GM21619 (cell line): ENCODE data around the gene CSNK1G2.

Source experiments
- ATAC-seq: cut with Tn5 transposase; IDR thresholded peaks from one replicate; pipeline ENCODE4 v1.9.1; 2021; ENCODE audit not compliant: unreplicated experiment

CSNK1G2 gene

GRCh38 chr19:1962674-1963073 is 21.7 kb downstream of the CSNK1G2 start:
- no peak for ATAC-seq

GRCh38 chr19:1967087-1967608 is 26.2 kb downstream of the CSNK1G2 start:
- no peak for ATAC-seq

- ATAC-seq: no peak
Observed at GRCh38 chr19:1968279-1969175, 27.6 kb downstream of the CSNK1G2 start.

GRCh38 chr19:1969176-1970002 is 28.4 kb downstream of the CSNK1G2 start:
- no peak for ATAC-seq

GRCh38 chr19:1970003-1970805 is 29.2 kb downstream of the CSNK1G2 start:
- no peak for ATAC-seq

GRCh38 chr19:1970806-1971502 is 30.0 kb downstream of the CSNK1G2 start:
- no peak for ATAC-seq

- ATAC-seq: no peak
Observed at GRCh38 chr19:1974381-1975161, 33.6 kb downstream of the CSNK1G2 start.

- ATAC-seq: no peak
Observed at GRCh38 chr19:1975162-1975480, 34.1 kb downstream of the CSNK1G2 start.

- ATAC-seq: no peak
Observed at GRCh38 chr19:1977120-1977519, 36.1 kb downstream of the CSNK1G2 start.

GRCh38 chr19:1978346-1978894 is 37.4 kb downstream of the CSNK1G2 start:
- ATAC-seq: no peak

GRCh38 chr19:1979017-1979416 is 38.0 kb downstream of the CSNK1G2 start:
- no peak for ATAC-seq

- no peak for ATAC-seq
Observed at GRCh38 chr19:1979642-1980041, 38.7 kb downstream of the CSNK1G2 start.

- no peak for ATAC-seq
Observed at GRCh38 chr19:1980091-1980808, 39.3 kb downstream of the CSNK1G2 start.

- no peak for ATAC-seq
Observed at GRCh38 chr19:1980809-1981181, 39.8 kb downstream of the CSNK1G2 start.

GRCh38 chr19:1981253-1981652 is 40.3 kb downstream of the CSNK1G2 start:
- no peak for ATAC-seq

GRCh38 chr19:1984357-1984756 is 43.4 kb downstream of the CSNK1G2 start:
- ATAC-seq: no peak

GRCh38 chr19:1985588-1986356 is 44.8 kb downstream of the CSNK1G2 start:
- ATAC-seq: no peak
